HepG2 (cell line): ENCODE results near the gene CHST13. TPM values are rescaled to one million over a fixed set of nuclear protein-coding genes. Genes with fewer than 3 reads are reported as not detected.
"Not testable (repeated sequence)": the region's sequence is repeated elsewhere in the genome, so short reads cannot be mapped to it uniquely, and the experiment has no call there.

Experiments used
- ATAC-seq: fragments of 200-7000 bp; cut with Tn5 transposase; 3 replicates; pipeline ENCODE4 v1.9.1; 2020; ENCODE audit warnings: mild to moderate bottlenecking, moderate library complexity
- BruUV-seq: library from RNA; stranded (reverse); fragments of 400-500 nt; replicated peaks from 2 replicates; lab custom pipeline; 2021; lab: Mats Ljungman, UMichigan
- CTCF ChIA-PET: fragments of 300-600 bp; formaldehyde crosslinking; extraction: SDS; loops from one replicate; lab custom pipeline; 2021; ENCODE audit warnings: low total read pairs, inconsistent platforms, low intra/inter-chr PET ratio; lab: Yijun Ruan, JAX
- POLR2A ChIA-PET: fragments of 350-600 bp; sonication (Branson Sonifier 250); formaldehyde crosslinking; loops from one replicate; lab custom pipeline; 2020; ENCODE audit warnings: antibody characterized with exemption, inconsistent platforms; lab: Yijun Ruan, JAX
- DNase-seq: peaks from one replicate; pipeline ENCODE4 v3.0.0-alpha.2; 2015; ENCODE audit warnings: low spot score
- FAIRE-seq: peaks from 3 replicates; lab custom pipeline; 2011; peaks lifted over from hg19 to GRCh38; lab: Jason Lieb, UNC
- H2AFZ ChIP-seq: one replicate; pipeline ENCODE4 v1.6.1; 2011; ENCODE audit warnings: low read length, inconsistent platforms
- H3K27ac ChIP-seq: fragments of 300-600 bp; 3 replicates; pipeline ENCODE4 v1.8.0; 2011; ENCODE audit warnings: mixed run types, mild to moderate bottlenecking, mixed read lengths, low read length, inconsistent platforms; ENCODE audit not compliant: insufficient read depth; ENCODE audit errors: extremely low read length
- H3K27me3 ChIP-seq, 2 experiments: fragments of 200-600 bp in 1 of 2; 2 replicates in 1 of 2; 3 replicates in 1 of 2; pipeline versions ENCODE4 v1.6.0 to v1.8.0; 2011; ENCODE audit warnings: low read length in 2 of 2, mild to moderate bottlenecking in 2 of 2, moderate library complexity in 2 of 2, inconsistent platforms in 1 of 2; ENCODE audit not compliant: insufficient read depth in 2 of 2, control insufficient read depth in 1 of 2
- H3K36me3 ChIP-seq, 2 experiments: fragments of 200-600 bp in 1 of 2; replicated peaks in 1 of 2; 2 replicates in 1 of 2; 3 replicates in 1 of 2; pipeline versions ENCODE4 v1.5.1 to v1.8.0; 2011; ENCODE audit warnings: low read length in 2 of 2, inconsistent platforms in 1 of 2; ENCODE audit not compliant: insufficient read depth in 2 of 2, control insufficient read depth in 1 of 2
- H3K4me1 ChIP-seq: 2 replicates; pipeline ENCODE4 v1.5.1; 2012; ENCODE audit warnings: low read length, inconsistent platforms; ENCODE audit not compliant: insufficient read depth
- H3K4me2 ChIP-seq: 2 replicates; pipeline ENCODE4 v1.6.0; 2011; ENCODE audit warnings: low read depth, low read length, inconsistent platforms
- H3K4me3 ChIP-seq, 3 experiments: fragments of 200-600 bp in 1 of 3; sonication (generic), shearing (Covaris generic) in 1 of 3; replicated peaks in 1 of 3; 2 replicates each; pipeline ENCODE4 v1.5.1; 2011 to 2016; ENCODE audit warnings: low read length in 3 of 3, inconsistent platforms in 2 of 3, low read depth in 2 of 3, mild to moderate bottlenecking in 2 of 3, control low read depth in 1 of 3, mixed read lengths in 1 of 3; ENCODE audit not compliant: insufficient read depth in 1 of 3
- H3K79me2 ChIP-seq: one replicate; pipeline ENCODE4 v1.6.1; 2011; ENCODE audit warnings: low read length, inconsistent platforms; ENCODE audit not compliant: insufficient read depth
- H3K9ac ChIP-seq: 2 replicates; pipeline ENCODE4 v1.6.0; 2011; ENCODE audit warnings: mild to moderate bottlenecking, low read depth, low read length, inconsistent platforms; ENCODE audit not compliant: insufficient read depth
- H3K9me3 ChIP-seq: 2 replicates; pipeline ENCODE4 v1.5.1; 2012; ENCODE audit warnings: mild to moderate bottlenecking, low read length
- H4K20me1 ChIP-seq: 2 replicates; pipeline ENCODE4 v1.6.0; 2011; ENCODE audit warnings: inconsistent platforms, mild to moderate bottlenecking, low read length, moderate library complexity; ENCODE audit not compliant: insufficient read depth
- AGO2 ChIP-seq: fragments of 200-400 bp; formaldehyde crosslinking; optimal IDR thresholded peaks from 2 replicates; pipeline ENCODE3; 2017; ENCODE audit warnings: mild to moderate bottlenecking, low read depth, low read length, moderate library complexity
- WGBS: methylation state at CpG from one replicate; pipeline ENCODE4 v1.1.6; 2017; ENCODE audit warnings: low lambda C conversion rate; 5-methylcytosine and 5-hydroxymethylcytosine counted together
- in situ Hi-C: cut with HindIII; loops from 2 replicates; pipeline ENCODE4 v1.10.0; 2017; ENCODE audit warnings: low pct_unique_long_range_greater_than_20kb; ENCODE audit not compliant: extremely low pct_ligation_motif_present
- intact Hi-C: fragments of 100-400 bp; cut with micrococcal nuclease; formaldehyde crosslinking; loops from one replicate; pipeline ENCODE4 v1.10.0; 2022; ENCODE audit not compliant: unreplicated experiment
- polyA plus RNA-seq, 8 experiments: library from polyadenylated mRNA; depleted of rRNA in 3 of 8; stranded (reverse) in 7 of 8; unstranded in 1 of 8; fragments of >200 nt; fragmentation: Illumina TruSeq in 4 of 8; extraction: Trizol in 4 of 8; gene quantifications; 2 replicates each; pipeline versions ENCODE4 v1.2.1 to v1.2.3, GENCODE V29; 2011 to 2016; ENCODE audit warnings: low read depth in 4 of 8, missing spikeins in 1 of 8, mixed read lengths in 1 of 8; ENCODE audit not compliant: insufficient read depth in 1 of 8
- total RNA-seq, 5 experiments: library from RNA; depleted of rRNA; stranded (reverse); fragments of >200 nt; fragmentation: Illumina TruSeq; extraction: Trizol; gene quantifications; 2 replicates each; pipeline ENCODE4 v1.2.3, GENCODE V29; 2016; ENCODE audit warnings: low read depth in 1 of 5
- TF ChIP-seq, protein P1 (sequence below): sonication (generic); formaldehyde crosslinking; conservative IDR thresholded peaks from 2 replicates; pipeline ENCODE4 v1.8.0; 2022; ENCODE audit warnings: low read depth, missing genetic modification reagents

Gene CHST13
- total and polyA plus RNA-seq, 2 of the 13 experiments (the other 11 are each of a cell fraction or from before 2014, with no cell fraction given): 32.0 to 43.1 TPM

- TF ChIP-seq AGO2: no peak
- TF ChIP-seq, all 625 proteins: peak for 0
These were observed 9.6 kb downstream of the CHST13 start (continued) for GRCh38 chr3:126533506-126533905.

DNA sequence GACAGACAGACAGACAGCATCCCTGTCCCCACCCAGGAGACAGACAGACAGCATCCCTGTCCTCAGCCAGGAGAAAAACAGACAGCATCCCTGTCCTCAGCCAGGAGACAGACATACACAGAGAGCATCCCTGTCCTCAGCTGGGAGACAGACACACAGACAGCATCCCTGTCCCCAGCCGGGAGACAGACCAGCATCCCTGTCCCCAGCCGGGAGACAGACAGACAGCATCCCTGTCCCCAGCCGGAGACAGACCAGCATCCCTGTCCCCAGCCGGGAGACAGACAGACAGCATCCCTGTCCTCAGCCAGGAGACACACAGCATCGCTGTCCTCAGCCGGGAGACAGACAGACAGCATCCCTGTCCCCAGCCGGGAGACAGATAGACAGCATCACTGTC, 10.8 kb downstream of the CHST13 start:
- H3K79me2 ChIP-seq, H3K9ac ChIP-seq, POLR2A ChIA-PET, DNase-seq, H3K27ac ChIP-seq, intact Hi-C loops, in situ Hi-C loops, H3K4me3 ChIP-seq, BruUV-seq, FAIRE-seq, H2AFZ ChIP-seq, H4K20me1 ChIP-seq, H3K9me3 ChIP-seq, H3K27me3 ChIP-seq, CTCF ChIA-PET, H3K4me2 ChIP-seq, ATAC-seq: not testable (repeated sequence)
- H3K36me3 ChIP-seq: peaks cover 5 to 16% of the 10 kb centered on the region in 2 experiments; a peak in 4 of 5 replicates
- peaks cover 14% of the 10 kb centered on the region for H3K4me1 ChIP-seq
- 90% methylated on average over 2 of the region's 7 CpGs for WGBS

GRCh38 chr3:126535636-126536035, 11.7 kb downstream of the CHST13 start:
- in situ Hi-C loops (no loop called here), intact Hi-C loops (no loop called here)
- no peak overlapping the region for H3K9ac ChIP-seq
- no peak overlapping the region for H3K27ac ChIP-seq
- ATAC-seq (no peak), FAIRE-seq (no peak), DNase-seq (no peak)
- H3K9me3 ChIP-seq: no peaks in the 10 kb centered on the region
- no peaks in the 10 kb centered on the region; the same call in 1 of the 2 replicates for H4K20me1 ChIP-seq
- no peak overlapping the region for H3K4me3 ChIP-seq
- H3K36me3 ChIP-seq: peaks cover 9 to 22% of the 10 kb centered on the region in 2 experiments
- BruUV-seq: no TSS peak
- TF ChIP-seq, protein P1, sequence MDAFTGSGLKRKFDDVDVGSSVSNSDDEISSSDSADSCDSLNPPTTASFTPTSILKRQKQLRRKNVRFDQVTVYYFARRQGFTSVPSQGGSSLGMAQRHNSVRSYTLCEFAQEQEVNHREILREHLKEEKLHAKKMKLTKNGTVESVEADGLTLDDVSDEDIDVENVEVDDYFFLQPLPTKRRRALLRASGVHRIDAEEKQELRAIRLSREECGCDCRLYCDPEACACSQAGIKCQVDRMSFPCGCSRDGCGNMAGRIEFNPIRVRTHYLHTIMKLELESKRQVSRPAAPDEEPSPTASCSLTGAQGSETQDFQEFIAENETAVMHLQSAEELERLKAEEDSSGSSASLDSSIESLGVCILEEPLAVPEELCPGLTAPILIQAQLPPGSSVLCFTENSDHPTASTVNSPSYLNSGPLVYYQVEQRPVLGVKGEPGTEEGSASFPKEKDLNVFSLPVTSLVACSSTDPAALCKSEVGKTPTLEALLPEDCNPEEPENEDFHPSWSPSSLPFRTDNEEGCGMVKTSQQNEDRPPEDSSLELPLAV: no peak
- H3K4me2 ChIP-seq: no peak overlapping the region
- no peaks in the 10 kb centered on the region for H3K27me3 ChIP-seq
- no peak overlapping the region for H2AFZ ChIP-seq
- peaks cover 5% of the 10 kb centered on the region for H3K4me1 ChIP-seq
- ChIA-PET CTCF (no interaction called here), POLR2A (no interaction called here)
- peaks cover 6% of the 10 kb centered on the region for H3K79me2 ChIP-seq
